Myocyte (in vitro differentiated cells): ENCODE data around the gene NR6A1. TPM values are rescaled to one million over a fixed set of nuclear protein-coding genes. Genes with fewer than 3 reads are reported as not detected.
A peak's percentile ranks its signal among the peaks of the same experiment; 100 is the strongest.

Experiments used
- DNase-seq: peaks from one replicate; pipeline ENCODE4 v3.0.0-alpha.2; 2012; ENCODE audit warnings: low read depth
- total RNA-seq: library from RNA; depleted of rRNA; stranded (reverse); fragments of >200 nt; gene quantifications from 2 replicates; pipeline ENCODE4 v1.2.3, GENCODE V29; 2014

The NR6A1 gene
- total RNA-seq, 1 donor from 2014 or later, result 2.1 TPM

- no peak for DNase-seq
These were observed 26.4 kb upstream of the NR6A1 start for GRCh38 chr9:124797343-124798103.

- DNase-seq, result no peak
These were observed 24.8 kb upstream of the NR6A1 start for GRCh38 chr9:124795881-124796431.

- no peak for DNase-seq
These were observed 23.9 kb upstream of the NR6A1 start for GRCh38 chr9:124794902-124795491.

GRCh38 chr9:124793015-124793541 is 22.0 kb upstream of the NR6A1 start:
- peak; percentile 90 for DNase-seq

GRCh38 chr9:124792257-124793014 is 21.3 kb upstream of the NR6A1 start:
- DNase-seq, result no peak

- DNase-seq, result no peak
These were observed 19.8 kb upstream of the NR6A1 start for GRCh38 chr9:124790801-124791505.

GRCh38 chr9:124790301-124790700 is 19.2 kb upstream of the NR6A1 start:
- no peak for DNase-seq

- no peak for DNase-seq
These were observed 18.4 kb upstream of the NR6A1 start for GRCh38 chr9:124789531-124789930.

GRCh38 chr9:124788542-124789217 is 17.6 kb upstream of the NR6A1 start:
- no peak for DNase-seq

- no peak for DNase-seq
These were observed 15.9 kb upstream of the NR6A1 start for GRCh38 chr9:124786881-124787573.

GRCh38 chr9:124784509-124784908 is 13.4 kb upstream of the NR6A1 start:
- DNase-seq, result peak; percentile 65

GRCh38 chr9:124783830-124784229 is 12.7 kb upstream of the NR6A1 start:
- no peak for DNase-seq

- peak; percentile 39 for DNase-seq
These were observed 11.8 kb upstream of the NR6A1 start for GRCh38 chr9:124782661-124783574.

GRCh38 chr9:124781967-124782660 is 11.0 kb upstream of the NR6A1 start:
- no peak for DNase-seq

- no peak for DNase-seq
These were observed 9.6 kb upstream of the NR6A1 start for GRCh38 chr9:124780757-124781151.

GRCh38 chr9:124780060-124780756 is 9.1 kb upstream of the NR6A1 start:
- DNase-seq, result no peak

- peak; percentile 98 for DNase-seq
These were observed 8.4 kb upstream of the NR6A1 start for GRCh38 chr9:124779368-124780059.
